H1 (cell line): ENCODE measurements around the gene MIB2. TPM values are rescaled to one million over a fixed set of nuclear protein-coding genes. Genes with fewer than 3 reads are reported as not detected.

ENCODE experiments used
- CTCF ChIA-PET: fragments of 300-600 bp; sonication (Branson Sonifier 250); formaldehyde crosslinking; loops from one replicate; lab custom pipeline; 2021; ENCODE audit not compliant: partially characterized antibody; lab: Charles Lee
- POLR2A ChIA-PET: fragments of 300-600 bp; sonication (Branson Sonifier 250); formaldehyde crosslinking; loops from one replicate; lab custom pipeline; 2021; ENCODE audit warnings: inconsistent platforms; ENCODE audit not compliant: partially characterized antibody; lab: Charles Lee
- DNase-seq, 2 experiments: peaks; one replicate each; pipeline versions ENCODE4 v3.0.0 to v3.0.0-alpha.2; 2010 to 2022; ENCODE audit warnings: low spot score in 2 of 2, low read depth in 1 of 2, mixed read lengths in 1 of 2
- FAIRE-seq: peaks from 2 replicates; lab custom pipeline; 2011; peaks lifted over from hg19 to GRCh38; lab: Jason Lieb, UNC
- H2AFZ ChIP-seq: 2 replicates; pipeline ENCODE4 v1.8.1; 2012; ENCODE audit warnings: low read length, inconsistent platforms
- H2AK5ac ChIP-seq: 2 replicates; pipeline ENCODE4 v1.6.1; 2013; ENCODE audit warnings: low read depth, low read length
- H2BK120ac ChIP-seq: replicated peaks from 2 replicates; pipeline ENCODE3; 2013; ENCODE audit warnings: low read depth, low read length, inconsistent platforms
- H2BK12ac ChIP-seq: 2 replicates; pipeline ENCODE4 v1.6.1; 2013; ENCODE audit warnings: low read depth, low read length
- H2BK15ac ChIP-seq: 2 replicates; pipeline ENCODE4 v1.6.1; 2013; ENCODE audit warnings: low read length
- H2BK20ac ChIP-seq: 2 replicates; pipeline ENCODE4 v1.6.1; 2013; ENCODE audit warnings: low read length
- H2BK5ac ChIP-seq: 2 replicates; pipeline ENCODE4 v1.6.1; 2013; ENCODE audit warnings: low read depth, low read length
- H3K14ac ChIP-seq: 2 replicates; pipeline ENCODE4 v1.6.1; 2013; ENCODE audit warnings: inconsistent platforms; ENCODE audit not compliant: insufficient read length
- H3K18ac ChIP-seq: 2 replicates; pipeline ENCODE4 v1.6.1; 2013; ENCODE audit warnings: low read length; ENCODE audit errors: extremely low read depth
- H3K23ac ChIP-seq: 2 replicates; pipeline ENCODE4 v1.6.1; 2013; ENCODE audit warnings: inconsistent platforms; ENCODE audit not compliant: insufficient read length
- H3K23me2 ChIP-seq: 2 replicates; pipeline ENCODE4 v1.6.1; 2013; ENCODE audit warnings: low read depth, low read length
- H3K27ac ChIP-seq: 2 replicates; pipeline ENCODE4 v1.6.1; 2011; ENCODE audit warnings: low read depth, low read length, inconsistent platforms
- H3K27me3 ChIP-seq, 4 experiments: replicated peaks in 1 of 4; 1 replicate in 1 of 4; 2 replicates in 3 of 4; pipeline versions ENCODE4 v1.6.1 to v1.8.1; 2011 to 2013; ENCODE audit warnings: low read length in 3 of 4, mild to moderate bottlenecking in 3 of 4, inconsistent platforms in 2 of 4, mixed read lengths in 2 of 4, moderate library complexity in 1 of 4; ENCODE audit not compliant: control insufficient read depth in 3 of 4, insufficient read depth in 3 of 4; ENCODE audit errors: extremely low read depth in 1 of 4
- H3K36me3 ChIP-seq, 4 experiments: 2 replicates each; pipeline versions ENCODE4 v1.6.1 to v1.8.1; 2011 to 2013; ENCODE audit warnings: mild to moderate bottlenecking in 4 of 4, low read length in 3 of 4, moderate library complexity in 2 of 4, control low read depth in 1 of 4, inconsistent platforms in 1 of 4; ENCODE audit not compliant: insufficient read depth in 4 of 4, control insufficient read depth in 2 of 4
- H3K4ac ChIP-seq: replicated peaks from 2 replicates; pipeline ENCODE3; 2013; ENCODE audit warnings: low read length, low read depth, mixed read lengths, inconsistent platforms; ENCODE audit not compliant: insufficient read length
- H3K4me1 ChIP-seq, 4 experiments: replicated peaks in 1 of 4; 1 replicate in 1 of 4; 2 replicates in 3 of 4; pipeline versions ENCODE4 v1.6.1 to v1.8.1; 2011 to 2013; ENCODE audit warnings: low read length in 3 of 4, inconsistent platforms in 2 of 4, mixed read lengths in 1 of 4; ENCODE audit not compliant: insufficient read depth in 4 of 4, control insufficient read depth in 3 of 4
- H3K4me2 ChIP-seq, 2 experiments: 2 replicates each; pipeline versions ENCODE4 v1.6.1 to v1.8.1; 2011 to 2013; ENCODE audit warnings: low read depth in 2 of 2, low read length in 2 of 2, control low read depth in 1 of 2, inconsistent platforms in 1 of 2, mild to moderate bottlenecking in 1 of 2; ENCODE audit not compliant: insufficient read depth in 1 of 2
- H3K4me3 ChIP-seq, 4 experiments: fragments of 200-600, 300-600 bp in 1 of 4; sonication (generic), shearing (Covaris generic), sonication (Bioruptor Twin) in 1 of 4; 2 replicates each; pipeline versions ENCODE4 v1.5.1 to v1.8.1; 2011 to 2016; ENCODE audit warnings: low read length in 4 of 4, low read depth in 3 of 4, control low read depth in 2 of 4, inconsistent platforms in 2 of 4, mild to moderate bottlenecking in 2 of 4, mixed read lengths in 1 of 4, moderate library complexity in 1 of 4; ENCODE audit not compliant: insufficient read depth in 2 of 4; ENCODE audit errors: extremely low read depth in 1 of 4
- H3K56ac ChIP-seq: replicated peaks from 2 replicates; pipeline ENCODE3; 2013; ENCODE audit warnings: low read depth, mild to moderate bottlenecking, mixed read lengths, low read length, inconsistent platforms; ENCODE audit not compliant: insufficient read length
- H3K79me1 ChIP-seq: 2 replicates; pipeline ENCODE4 v1.6.1; 2013; ENCODE audit warnings: low read depth, low read length, control low read depth
- H3K79me2 ChIP-seq, 2 experiments: 2 replicates each; pipeline versions ENCODE4 v1.6.1 to v1.8.1; 2012 to 2013; ENCODE audit warnings: low read length in 2 of 2, mild to moderate bottlenecking in 2 of 2, inconsistent platforms in 1 of 2; ENCODE audit not compliant: insufficient read depth in 2 of 2, control insufficient read depth in 1 of 2
- H3K9ac ChIP-seq, 4 experiments: replicated peaks in 1 of 4; 1 replicate in 1 of 4; 2 replicates in 3 of 4; pipeline versions ENCODE4 v1.6.1 to v1.8.1; 2011 to 2013; ENCODE audit warnings: low read depth in 3 of 4, low read length in 3 of 4, control low read depth in 2 of 4, mild to moderate bottlenecking in 2 of 4, moderate library complexity in 2 of 4, inconsistent platforms in 1 of 4; ENCODE audit errors: extremely low read depth in 1 of 4
- H3K9me3 ChIP-seq, 2 experiments: 2 replicates each; pipeline versions ENCODE4 v1.6.1 to v1.8.1; 2012 to 2013; ENCODE audit warnings: mild to moderate bottlenecking in 2 of 2, moderate library complexity in 2 of 2, control low read depth in 1 of 2, inconsistent platforms in 1 of 2, low read depth in 1 of 2, low read length in 1 of 2, mixed read lengths in 1 of 2; ENCODE audit not compliant: insufficient read depth in 2 of 2
- H4K20me1 ChIP-seq, 2 experiments: replicated peaks in 1 of 2; 2 replicates each; pipeline versions ENCODE3 to v1.8.1; 2011 to 2013; ENCODE audit warnings: inconsistent platforms in 2 of 2, low read length in 2 of 2, mild to moderate bottlenecking in 1 of 2; ENCODE audit not compliant: insufficient read depth in 2 of 2, control insufficient read depth in 1 of 2
- H4K5ac ChIP-seq: 2 replicates; pipeline ENCODE4 v1.6.1; 2013; ENCODE audit warnings: low read length, low read depth, mixed read lengths, inconsistent platforms; ENCODE audit not compliant: insufficient read length
- H4K8ac ChIP-seq: 2 replicates; pipeline ENCODE4 v1.8.0; 2013; ENCODE audit warnings: mild to moderate bottlenecking, moderate library complexity, low read length, inconsistent platforms; ENCODE audit not compliant: insufficient read depth; ENCODE audit errors: extremely low read depth
- H4K91ac ChIP-seq: replicated peaks from 2 replicates; pipeline ENCODE3; 2013; ENCODE audit warnings: low read length, mixed read lengths, inconsistent platforms; ENCODE audit not compliant: insufficient read length
- ATF2 ChIP-seq: IDR thresholded peaks from 2 replicates; pipeline ENCODE4 v1.6.1; 2012; ENCODE audit warnings: low read length, inconsistent platforms
- BCL11A ChIP-seq, 2 experiments: IDR thresholded peaks; one replicate each; pipeline ENCODE4 v1.6.1; 2011; ENCODE audit warnings: low read depth in 2 of 2, low read length in 2 of 2, mild to moderate bottlenecking in 2 of 2
- BRCA1 ChIP-seq: IDR thresholded peaks from 2 replicates; pipeline ENCODE4 v1.6.1; 2012; ENCODE audit warnings: low read depth, low read length, improper control_type of control experiment
- CREB1 ChIP-seq: IDR thresholded peaks from 2 replicates; pipeline ENCODE4 v1.6.1; 2012; ENCODE audit warnings: inconsistent platforms
- HDAC6 ChIP-seq: IDR thresholded peaks from one replicate; pipeline ENCODE4 v1.7.1; 2012; ENCODE audit warnings: low read depth, mild to moderate bottlenecking, inconsistent platforms, low read length, moderate library complexity
- KDM1A ChIP-seq: fragments of 200-600, 300-600 bp; sonication (generic); IDR thresholded peaks from 2 replicates; pipeline ENCODE4 v1.7.1; 2016; ENCODE audit warnings: mild to moderate bottlenecking, low read length, borderline replicate concordance
- MAFK ChIP-seq: IDR thresholded peaks from 2 replicates; pipeline ENCODE4 v1.6.1; 2012; ENCODE audit warnings: low read depth, mild to moderate bottlenecking, improper control_type of control experiment, low read length
- PHF8 ChIP-seq: fragments of 200-600 bp; sonication (generic); conservative IDR thresholded peaks from 2 replicates; pipeline ENCODE4 v1.7.1; 2012; ENCODE audit warnings: low read depth, mild to moderate bottlenecking, inconsistent platforms, low read length, moderate library complexity
- POLR2AphosphoS5 ChIP-seq: IDR thresholded peaks from 2 replicates; pipeline ENCODE4 v1.6.1; 2011; ENCODE audit warnings: low read depth, low read length
- POU5F1 ChIP-seq: IDR thresholded peaks from 2 replicates; pipeline ENCODE4 v1.6.1; 2011; ENCODE audit warnings: low read depth, mild to moderate bottlenecking, low read length, moderate library complexity
- RAD21 ChIP-seq, 2 experiments: IDR thresholded peaks in 1 of 2; conservative IDR thresholded peaks in 1 of 2; 2 replicates each; pipeline ENCODE4 v1.6.1; 2011; ENCODE audit warnings: low read depth in 2 of 2, low read length in 2 of 2, improper control_type of control experiment in 1 of 2, inconsistent platforms in 1 of 2, mild to moderate bottlenecking in 1 of 2, moderate library complexity in 1 of 2
- TBP ChIP-seq: IDR thresholded peaks from 2 replicates; pipeline ENCODE4 v1.6.1; 2011; ENCODE audit warnings: low read depth, low read length, improper control_type of control experiment
- TCF12 ChIP-seq: IDR thresholded peaks from 2 replicates; pipeline ENCODE4 v1.6.1; 2011; ENCODE audit warnings: low read depth, mild to moderate bottlenecking, low read length
- WGBS, 2 experiments: shearing (Covaris generic) in 1 of 2; methylation state at CpG; one replicate each; pipeline versions ENCODE4 v1.1.6 to v1.1.7; 2013 to 2015; ENCODE audit warnings: low lambda C conversion rate in 2 of 2, mixed read lengths in 2 of 2, inconsistent platforms in 1 of 2, low coverage in 1 of 2, missing lambda C conversion rate in 1 of 2; ENCODE audit not compliant: insufficient replicate concordance in 2 of 2, insufficient coverage in 1 of 2, insufficient read length in 1 of 2; ENCODE audit errors: extremely low coverage in 1 of 2, missing lambda C conversion rate in 1 of 2; 5-methylcytosine and 5-hydroxymethylcytosine counted together
- polyA plus RNA-seq, 7 experiments: library from polyadenylated mRNA; depleted of rRNA in 3 of 7; stranded (reverse) in 5 of 7; unstranded in 2 of 7; fragments of >200 nt in 5 of 7; fragments of 200-250 nt in 2 of 7; gene quantifications; 1 replicate in 5 of 7; 2 replicates in 1 of 7; 4 replicates in 1 of 7; pipeline versions ENCODE4 v1.2.1 to v1.2.3, GENCODE V29; 2011 to 2013; ENCODE audit warnings: missing spikeins in 2 of 7, mixed read lengths in 2 of 7
- total RNA-seq: library from RNA; stranded (reverse); fragmentation: NEBNext Ultra II Directional; extraction: Animal tissue kit (Norgen Biotek cat#: 25700); gene quantifications from 2 replicates; pipeline ENCODE4 v1.2.1, GENCODE V29; 2021

MIB2 gene
- total and polyA plus RNA-seq, 2 of the 8 experiments (the other 6 are each of a cell fraction or from before 2014, with no cell fraction given) = 32.5 to 60.0 TPM

DNA sequence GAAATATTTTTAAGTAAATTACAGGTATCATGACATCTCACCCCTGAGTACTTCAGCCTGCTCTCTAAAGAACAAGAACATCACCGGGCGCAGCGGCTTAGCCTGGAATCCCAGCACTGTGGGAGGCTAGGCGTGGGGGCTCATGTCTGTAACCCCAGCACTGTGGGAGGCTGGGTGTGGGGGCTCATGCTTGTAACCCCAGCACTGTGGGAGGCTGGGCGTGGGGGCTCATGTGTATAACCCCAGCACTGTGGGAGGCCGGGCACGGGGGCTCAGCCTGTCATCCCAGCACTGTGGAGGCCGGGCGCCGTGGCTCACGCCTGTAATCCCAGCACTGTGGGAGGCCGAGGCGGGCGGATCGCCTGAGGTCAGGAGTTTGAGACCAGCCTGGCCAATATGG, 51.2 kb downstream of the MIB2 start:
- POLR2A ChIA-PET = interaction anchor here (1.2 to 1.5 kb wide), 3 partner anchors 11 to 12 kb away, joined by 3 to 5 read pairs (median 4); no protein-coding TSS in a partner anchor
- no peak overlapping the region for H4K8ac ChIP-seq
- H3K27me3 ChIP-seq = no peaks in the 10 kb centered on the region
- no peaks in the 10 kb centered on the region for H3K23me2 ChIP-seq
- no peak overlapping the region for H3K14ac ChIP-seq
- no peak overlapping the region for H2BK12ac ChIP-seq
- no peak overlapping the region for H3K4me3 ChIP-seq
- peaks cover 0 to 30% (median 17%) of the 10 kb centered on the region in 4 experiments; a peak in 5 of 8 replicates for H3K36me3 ChIP-seq
- H3K79me1 ChIP-seq = no peaks in the 10 kb centered on the region
- no peak overlapping the region for H3K56ac ChIP-seq
- WGBS, 2 experiments = 94% methylated on average over 10 of the region's 15 CpGs; no CpG with 5 or more reads in 1 of the 2 experiments
- H3K4me1 ChIP-seq = no peaks in the 10 kb centered on the region
- no peak overlapping the region for H2AFZ ChIP-seq
- H3K4ac ChIP-seq = no peak overlapping the region
- no peaks in the 10 kb centered on the region for H3K9me3 ChIP-seq
- no peak overlapping the region for H2BK120ac ChIP-seq
- no peak overlapping the region for H4K5ac ChIP-seq
- H4K91ac ChIP-seq = no peak overlapping the region
- no peak overlapping the region for H3K9ac ChIP-seq
- TF ChIP-seq TBP = no peak
- no peak for TF ChIP-seq RAD21 (IDR thresholded peaks at IDR 0.05 in 1 of 2, conservative IDR thresholded peaks at IDR 0.05 in 1 of 2; ENCODE audit: low read depth in 2 of 2, low read length in 2 of 2)
- TF ChIP-seq KDM1A = no peak
- no peak for TF ChIP-seq BCL11A (IDR thresholded peaks at IDR 0.05; ENCODE audit: low read depth in 2 of 2, low read length in 2 of 2)
- TF ChIP-seq BRCA1 = no peak
- no peak for TF ChIP-seq MAFK
- TF ChIP-seq HDAC6 = no peak
- no peak for TF ChIP-seq POU5F1
- no peak for TF ChIP-seq CREB1
- no peak for TF ChIP-seq TCF12
- no peak for TF ChIP-seq PHF8
- no peak for TF ChIP-seq ATF2
- TF ChIP-seq POLR2AphosphoS5 = no peak
- H4K20me1 ChIP-seq = peaks cover 0 to 11% of the 10 kb centered on the region in 2 experiments
- no peak overlapping the region for H2BK15ac ChIP-seq
- no peak for FAIRE-seq
- CTCF ChIA-PET = interaction anchor here (0.8 to 2.2 kb wide), 4 partner anchors 12 to 237 kb away, joined by 3 to 10 read pairs (median 6); no protein-coding TSS in a partner anchor
- H3K23ac ChIP-seq = no peak overlapping the region
- H3K27ac ChIP-seq = no peak overlapping the region
- no peak overlapping the region for H3K18ac ChIP-seq
- H2BK5ac ChIP-seq = no peak overlapping the region
- no peak overlapping the region for H3K4me2 ChIP-seq
- H2BK20ac ChIP-seq = no peak overlapping the region
- no peak for DNase-seq
- H2AK5ac ChIP-seq = no peak overlapping the region
- H3K79me2 ChIP-seq = no peaks in the 10 kb centered on the region
